A673 (cell line): ENCODE measurements around the gene PRSS27.

Experiments
- CTCF ChIP-seq: fragments of 300-800, 200-600 bp; sonication (generic); conservative IDR thresholded peaks from 2 replicates; pipeline ENCODE4 v1.5.1; 2017; ENCODE audit warnings: low read depth, mild to moderate bottlenecking, antibody characterized with exemption, low read length, moderate library complexity, mixed read lengths
- EZH2 ChIP-seq: fragments of 200-600 bp; sonication (generic); IDR thresholded peaks from 2 replicates; pipeline ENCODE4 v1.6.1; 2017; ENCODE audit warnings: borderline replicate concordance, low read depth, mild to moderate bottlenecking, mixed read lengths, antibody characterized with exemption, low read length; ENCODE audit not compliant: poor library complexity, severe bottlenecking

DNA sequence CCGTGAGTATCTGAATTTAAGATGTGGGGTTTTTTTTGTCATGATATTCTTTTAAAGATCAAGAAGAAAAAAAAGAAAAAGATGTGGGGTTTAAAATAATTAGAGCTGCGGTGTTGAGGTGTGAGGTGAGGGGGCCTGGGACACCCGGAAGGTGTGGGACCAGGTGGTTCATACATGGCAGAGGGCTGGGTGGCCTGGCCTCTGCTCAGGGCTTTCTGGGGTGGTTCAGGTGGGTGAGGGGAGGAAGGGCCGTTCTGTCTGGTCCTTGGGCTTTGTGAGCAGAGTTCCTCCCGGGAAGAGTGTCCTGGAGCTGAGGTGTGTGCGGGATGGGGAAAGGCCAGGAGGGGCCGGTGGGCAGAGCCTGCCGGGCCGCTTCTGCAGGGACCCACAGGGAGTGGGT is 5.0 kb downstream of the PRSS27 start:
- TF ChIP-seq CTCF (no peak), EZH2 (no peak)
